ENCODE data around the gene RPS6KC1.
"Not testable (repeated sequence)": the region's sequence is repeated elsewhere in the genome, so short reads cannot be mapped to it uniquely, and the experiment has no call there.

DNA sequence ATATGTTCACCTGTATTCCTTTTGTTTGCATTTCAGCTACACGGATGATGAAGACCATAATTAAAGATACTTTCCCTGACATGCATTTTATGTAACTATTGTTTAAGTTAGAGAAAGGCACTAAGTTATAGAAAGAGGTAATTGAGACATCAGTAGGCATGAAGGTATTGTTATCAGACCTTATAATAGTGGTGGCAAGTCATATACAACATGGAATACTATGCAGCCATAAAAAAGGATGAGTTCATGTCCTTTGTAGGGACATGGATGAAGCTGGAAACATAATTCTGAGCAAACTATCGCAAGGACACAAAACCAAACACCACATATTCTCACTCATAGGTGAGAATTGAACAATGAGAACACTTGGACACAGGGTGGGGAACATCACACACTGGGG is 109.4 kb downstream of the RPS6KC1 start:
- TF ChIP-seq, protein P1, sequence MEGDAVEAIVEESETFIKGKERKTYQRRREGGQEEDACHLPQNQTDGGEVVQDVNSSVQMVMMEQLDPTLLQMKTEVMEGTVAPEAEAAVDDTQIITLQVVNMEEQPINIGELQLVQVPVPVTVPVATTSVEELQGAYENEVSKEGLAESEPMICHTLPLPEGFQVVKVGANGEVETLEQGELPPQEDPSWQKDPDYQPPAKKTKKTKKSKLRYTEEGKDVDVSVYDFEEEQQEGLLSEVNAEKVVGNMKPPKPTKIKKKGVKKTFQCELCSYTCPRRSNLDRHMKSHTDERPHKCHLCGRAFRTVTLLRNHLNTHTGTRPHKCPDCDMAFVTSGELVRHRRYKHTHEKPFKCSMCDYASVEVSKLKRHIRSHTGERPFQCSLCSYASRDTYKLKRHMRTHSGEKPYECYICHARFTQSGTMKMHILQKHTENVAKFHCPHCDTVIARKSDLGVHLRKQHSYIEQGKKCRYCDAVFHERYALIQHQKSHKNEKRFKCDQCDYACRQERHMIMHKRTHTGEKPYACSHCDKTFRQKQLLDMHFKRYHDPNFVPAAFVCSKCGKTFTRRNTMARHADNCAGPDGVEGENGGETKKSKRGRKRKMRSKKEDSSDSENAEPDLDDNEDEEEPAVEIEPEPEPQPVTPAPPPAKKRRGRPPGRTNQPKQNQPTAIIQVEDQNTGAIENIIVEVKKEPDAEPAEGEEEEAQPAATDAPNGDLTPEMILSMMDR (conservative IDR thresholded peaks at IDR 0.05; ENCODE audit: low read length) = not testable (repeated sequence)
- TF ChIP-seq EZH2phosphoT487 (IDR thresholded peaks at IDR 0.05; ENCODE audit: borderline replicate concordance, low read depth, low read length) = not testable (repeated sequence)
